ENCODE measurements around the gene PIAS1.
A peak's percentile ranks its signal among the peaks of the same experiment; 100 is the strongest.
"Not testable (repeated sequence)": the region's sequence is repeated elsewhere in the genome, so short reads cannot be mapped to it uniquely, and the experiment has no call there.

Gene PIAS1

GRCh38 chr15:68204361-68204760, 150.2 kb downstream of the PIAS1 start:
- DNase-seq (ENCODE audit: low spot score): no peak

- peak; percentile 95 for DNase-seq (ENCODE audit: low spot score)
These were observed 150.9 kb downstream of the PIAS1 start, which contains the start of gene CALML4 for GRCh38 chr15:68204776-68205557. Gene CALML4 (minus strand): TSS chr15:68205332. CDS start chr15:68205247, 85 bp downstream.

- DNase-seq (ENCODE audit: low spot score): no peak
These were observed 151.4 kb downstream of the PIAS1 start for GRCh38 chr15:68205558-68205944.

GRCh38 chr15:68205954-68206539, 151.9 kb downstream of the PIAS1 start:
- no peak for DNase-seq (ENCODE audit: low spot score)

GRCh38 chr15:68206711-68207151, 152.6 kb downstream of the PIAS1 start:
- DNase-seq (ENCODE audit: low spot score): no peak

GRCh38 chr15:68207176-68207935, 153.2 kb downstream of the PIAS1 start:
- no peak for DNase-seq (ENCODE audit: low spot score)

- no peak for DNase-seq (ENCODE audit: low spot score)
These were observed 154.0 kb downstream of the PIAS1 start for GRCh38 chr15:68208136-68208535.

- DNase-seq (ENCODE audit: low spot score): no peak
These were observed 154.6 kb downstream of the PIAS1 start for GRCh38 chr15:68208636-68209240.

GRCh38 chr15:68209272-68209671, 155.2 kb downstream of the PIAS1 start:
- no peak for DNase-seq (ENCODE audit: low spot score)

- no peak for DNase-seq (ENCODE audit: low spot score)
These were observed 155.8 kb downstream of the PIAS1 start for GRCh38 chr15:68209735-68210408.

GRCh38 chr15:68210409-68210756, 156.3 kb downstream of the PIAS1 start:
- no peak for DNase-seq (ENCODE audit: low spot score)

GRCh38 chr15:68210821-68211655, 156.9 kb downstream of the PIAS1 start:
- DNase-seq (ENCODE audit: low spot score): no peak

- no peak for DNase-seq (ENCODE audit: low spot score)
These were observed 157.7 kb downstream of the PIAS1 start for GRCh38 chr15:68211656-68212320.

GRCh38 chr15:68213491-68213845, 159.4 kb downstream of the PIAS1 start:
- DNase-seq (ENCODE audit: low spot score): not testable (repeated sequence)

GRCh38 chr15:68213991-68214837, 160.1 kb downstream of the PIAS1 start:
- no peak for DNase-seq (ENCODE audit: low spot score)

- DNase-seq (ENCODE audit: low spot score): no peak
These were observed 160.7 kb downstream of the PIAS1 start for GRCh38 chr15:68214838-68215254.

- no peak for DNase-seq (ENCODE audit: low spot score)
These were observed 163.2 kb downstream of the PIAS1 start for GRCh38 chr15:68217341-68217740.

GRCh38 chr15:68218331-68218730, 164.2 kb downstream of the PIAS1 start:
- DNase-seq (ENCODE audit: low spot score): no peak

Measured in LoVo (cell line).